Mammary epithelial cell (primary cell): ENCODE results near the gene TAF7L.

Source experiments
- EZH2 ChIP-seq: IDR thresholded peaks from 2 replicates; pipeline ENCODE4 v1.6.1; 2012; ENCODE audit warnings: low read length, inconsistent platforms, borderline replicate concordance
- TF ChIP-seq, protein P1 (sequence below), 2 donors: IDR thresholded peaks in 1 of 2; conservative IDR thresholded peaks in 1 of 2; 2 replicates each; pipeline ENCODE4 v1.5.1; 2011 to 2012; ENCODE audit warnings: inconsistent platforms in 2 of 2, low read length in 2 of 2, mild to moderate bottlenecking in 2 of 2, control low read depth in 1 of 2, low read depth in 1 of 2; ENCODE audit not compliant: insufficient read depth in 1 of 2; ENCODE audit errors: extremely low read depth in 1 of 2

DNA sequence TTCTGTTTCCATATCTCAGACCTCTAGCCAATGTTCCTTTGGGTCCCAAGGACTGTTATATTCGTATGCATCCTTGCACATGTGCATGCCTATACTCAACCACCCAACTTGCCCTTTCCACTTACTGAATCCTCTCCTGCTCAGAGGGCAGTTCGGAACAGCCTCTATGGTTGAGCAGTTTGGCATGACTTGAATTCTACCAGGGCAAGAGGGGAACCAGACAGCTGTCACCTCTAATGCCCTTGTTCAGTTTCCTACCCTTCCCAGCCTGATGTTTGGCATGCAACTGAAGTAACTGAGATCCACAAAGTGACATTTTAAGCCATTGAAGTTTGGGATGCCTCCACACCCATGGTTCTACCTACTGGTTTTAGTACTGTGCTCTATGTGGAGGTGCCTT is 54.1 kb downstream of the TAF7L start:
- TF ChIP-seq, protein P1, sequence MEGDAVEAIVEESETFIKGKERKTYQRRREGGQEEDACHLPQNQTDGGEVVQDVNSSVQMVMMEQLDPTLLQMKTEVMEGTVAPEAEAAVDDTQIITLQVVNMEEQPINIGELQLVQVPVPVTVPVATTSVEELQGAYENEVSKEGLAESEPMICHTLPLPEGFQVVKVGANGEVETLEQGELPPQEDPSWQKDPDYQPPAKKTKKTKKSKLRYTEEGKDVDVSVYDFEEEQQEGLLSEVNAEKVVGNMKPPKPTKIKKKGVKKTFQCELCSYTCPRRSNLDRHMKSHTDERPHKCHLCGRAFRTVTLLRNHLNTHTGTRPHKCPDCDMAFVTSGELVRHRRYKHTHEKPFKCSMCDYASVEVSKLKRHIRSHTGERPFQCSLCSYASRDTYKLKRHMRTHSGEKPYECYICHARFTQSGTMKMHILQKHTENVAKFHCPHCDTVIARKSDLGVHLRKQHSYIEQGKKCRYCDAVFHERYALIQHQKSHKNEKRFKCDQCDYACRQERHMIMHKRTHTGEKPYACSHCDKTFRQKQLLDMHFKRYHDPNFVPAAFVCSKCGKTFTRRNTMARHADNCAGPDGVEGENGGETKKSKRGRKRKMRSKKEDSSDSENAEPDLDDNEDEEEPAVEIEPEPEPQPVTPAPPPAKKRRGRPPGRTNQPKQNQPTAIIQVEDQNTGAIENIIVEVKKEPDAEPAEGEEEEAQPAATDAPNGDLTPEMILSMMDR (conservative IDR thresholded peaks at IDR 0.05 in 1 of 2, IDR thresholded peaks at IDR 0.05 in 1 of 2; ENCODE audit: extremely low read depth in 1 of 2, insufficient read depth in 1 of 2, low read depth in 1 of 2, low read length in 2 of 2): no peak
- TF ChIP-seq EZH2: no peak
